ENCODE measurements around the gene CPM. TPM values are rescaled to one million over a fixed set of nuclear protein-coding genes. Genes with fewer than 3 reads are reported as not detected.

Gene CPM
- total and polyA plus RNA-seq, 2 of the 4 experiments (the other 2 are of a cell fraction) = 2.0 to 8.8 TPM

- intact Hi-C loops (cut with micrococcal nuclease) (no loop called here), dilution Hi-C loops (cut with HindIII; ENCODE audit: low sequenced_read_pairs, unreplicated experiment) (no loop called here), in situ Hi-C loops (cut with MboI; ENCODE audit: low sequenced_read_pairs) (loop anchor here (25.0 kb wide), 1 partner anchor 755 kb away; the partner anchor contains the start of gene CCT2)
- H3K4me1 ChIP-seq (ENCODE audit: control insufficient read depth, insufficient read depth, low read length) = peaks cover 2% of the 10 kb centered on the region
- H4K91ac ChIP-seq (ENCODE audit: insufficient read depth, low read depth, low read length) = no peak overlapping the region
- H3K27me3 ChIP-seq (ENCODE audit: control insufficient read depth, insufficient read depth, low read length) = no peaks in the 10 kb centered on the region
- POLR2A ChIA-PET (ENCODE audit: unreplicated experiment) = no interaction called here
- BruUV-seq (replicated peaks) = no TSS peak
- no peak overlapping the region for H4K5ac ChIP-seq (ENCODE audit: low read depth, low read length)
- no peak overlapping the region for H3K23ac ChIP-seq (ENCODE audit: low read depth, low read length)
- no peak overlapping the region for H2AK9ac ChIP-seq (replicated peaks; ENCODE audit: low read depth, low read length, poor library complexity)
- H2BK15ac ChIP-seq (ENCODE audit: low read depth, low read length) = no peak overlapping the region
- peaks cover 17 to 30% of the 10 kb centered on the region in 2 experiments for H3K79me1 ChIP-seq (ENCODE audit: low read depth in 1 of 2, low read length in 2 of 2)
- H4K8ac ChIP-seq (ENCODE audit: low read depth in 2 of 2, low read length in 2 of 2) = no peak overlapping the region
- H3K9ac ChIP-seq (ENCODE audit: low read depth, low read length) = no peak overlapping the region
- H2AFZ ChIP-seq (replicated peaks; ENCODE audit: low read length, poor library complexity) = no peak overlapping the region
- H3K4me2 ChIP-seq (ENCODE audit: low read depth, low read length) = no peak overlapping the region
- H3K18ac ChIP-seq (ENCODE audit: low read depth, low read length) = no peak overlapping the region
- H3K27ac ChIP-seq (ENCODE audit: insufficient read depth, low read length) = no peak overlapping the region
- DNase-seq = no peak
- H3K4ac ChIP-seq (ENCODE audit: low read depth, low read length) = no peak overlapping the region
- no peak overlapping the region for H3K56ac ChIP-seq (ENCODE audit: extremely low read depth, insufficient read depth, low read length)
- no CpG with 5 or more reads among the region's 14 CpGs for WGBS, 2 experiments (ENCODE audit: extremely low coverage in 2 of 2, insufficient read length in 1 of 2)
- peak; percentile 27 for ATAC-seq (ENCODE audit: low read depth)
- no peak overlapping the region for H2BK120ac ChIP-seq (ENCODE audit: low read depth, low read length)
- H3K9me1 ChIP-seq (ENCODE audit: insufficient read depth, low read length) = 0 out of 2 replicates have a peak, but pooled peaks cover 4% of the 10 kb centered on the region
- no peak overlapping the region for H2BK5ac ChIP-seq (ENCODE audit: low read depth, low read length, poor library complexity, severe bottlenecking)
- H3K14ac ChIP-seq (replicated peaks; ENCODE audit: low read depth, low read length) = no peak overlapping the region
- CTCF ChIA-PET = interaction anchor here (0.6 kb wide), 2 partner anchors 21 to 358 kb away, joined by 4 read pairs; no protein-coding TSS in a partner anchor
- H3K9me3 ChIP-seq (ENCODE audit: control insufficient read depth, insufficient read depth, low read length) = no peaks in the 10 kb centered on the region
- TF ChIP-seq ELK1 (IDR thresholded peaks at IDR 0.05; ENCODE audit: borderline replicate concordance, low read depth, low read length) (no peak), SMC3 (IDR thresholded peaks at IDR 0.05; ENCODE audit: low read depth, low read length) (no peak), CHD1 (IDR thresholded peaks at IDR 0.05; ENCODE audit: low read depth, low read length) (no peak)
- H3K36me3 ChIP-seq (ENCODE audit: control insufficient read depth, insufficient read depth, low read length) = peaks cover 51% of the 10 kb centered on the region
- no peak overlapping the region for H2BK20ac ChIP-seq (ENCODE audit: low read depth, low read length)
- H3K4me3 ChIP-seq (ENCODE audit: insufficient read depth, low read depth, low read length) = no peak overlapping the region
- H4K20me1 ChIP-seq (ENCODE audit: insufficient read depth, low read length) = peaks cover 50% of the 10 kb centered on the region
- H2AK5ac ChIP-seq (ENCODE audit: low read depth, low read length) = no peak overlapping the region
These were observed 101.0 kb downstream of the CPM start for GRCh38 chr12:68831751-68832503.
